HL-60/S4 treated with phorbol 12-myristate 13-acetate at 8.2 ng/mL for 4 days and 3 days (cell line): ENCODE results near the gene PARVB.

Experiments
- in situ Hi-C: fragments of 300-500 bp; cut with MboI; formaldehyde crosslinking; loops from 2 replicates; pipeline ENCODE4 v1.15.0; 2022; ENCODE audit warnings: low sequenced_read_pairs

The PARVB gene

GRCh38 chr22:44209343-44209742 lies 185.2 kb downstream of the PARVB start:
- in situ Hi-C loops: no loop called here

GRCh38 chr22:44210722-44211121 lies 186.6 kb downstream of the PARVB start:
- in situ Hi-C loops: no loop called here

- in situ Hi-C loops: no loop called here
These were observed 187.3 kb downstream of the PARVB start for GRCh38 chr22:44211256-44211945.

GRCh38 chr22:44211946-44212930 lies 188.1 kb downstream of the PARVB start:
- in situ Hi-C loops: no loop called here

GRCh38 chr22:44212936-44213335 lies 188.8 kb downstream of the PARVB start:
- in situ Hi-C loops: no loop called here

GRCh38 chr22:44213489-44214043 lies 189.5 kb downstream of the PARVB start:
- in situ Hi-C loops: no loop called here

GRCh38 chr22:44214187-44214586 lies 190.1 kb downstream of the PARVB start:
- in situ Hi-C loops: no loop called here

GRCh38 chr22:44214764-44215163 lies 190.7 kb downstream of the PARVB start:
- in situ Hi-C loops: no loop called here

GRCh38 chr22:44215287-44215686 lies 191.2 kb downstream of the PARVB start:
- in situ Hi-C loops: no loop called here

GRCh38 chr22:44217346-44217745 lies 193.2 kb downstream of the PARVB start:
- in situ Hi-C loops: no loop called here

- in situ Hi-C loops: no loop called here
These were observed 194.0 kb downstream of the PARVB start for GRCh38 chr22:44218071-44218470.

GRCh38 chr22:44219101-44219870 lies 195.2 kb downstream of the PARVB start:
- in situ Hi-C loops: no loop called here

GRCh38 chr22:44220727-44221680 lies 196.9 kb downstream of the PARVB start:
- in situ Hi-C loops: no loop called here

- in situ Hi-C loops: no loop called here
These were observed 197.8 kb downstream of the PARVB start for GRCh38 chr22:44221710-44222475.
